Urinary bladder (tissue), 4 donors: Measurements from ENCODE around the gene GAL3ST2. TPM values are rescaled to one million over a fixed set of nuclear protein-coding genes. Genes with fewer than 3 reads are reported as not detected.

ENCODE experiments used
- DNase-seq: peaks from one replicate; pipeline ENCODE4 v3.0.0-alpha.2; 2015; ENCODE audit errors: extremely low spot score
- H3K27ac ChIP-seq: one replicate; pipeline ENCODE4 v1.5.1; 2013; ENCODE audit warnings: low read depth, mild to moderate bottlenecking, moderate library complexity
- H3K36me3 ChIP-seq: one replicate; pipeline ENCODE4 v1.6.1; 2013; ENCODE audit warnings: mild to moderate bottlenecking, moderate library complexity; ENCODE audit not compliant: insufficient read depth
- H3K4me1 ChIP-seq: one replicate; pipeline ENCODE4 v1.6.1; 2013; ENCODE audit warnings: mild to moderate bottlenecking, moderate library complexity; ENCODE audit not compliant: insufficient read depth
- H3K4me3 ChIP-seq: one replicate; pipeline ENCODE4 v1.5.1; 2013; ENCODE audit warnings: low read depth, low read length
- WGBS: extraction: QIAGEN DNeasy Blood & Tissue Kit; methylation state at CpG from one replicate; pipeline ENCODE4 v1.1.7; 2013; 5-methylcytosine and 5-hydroxymethylcytosine counted together
- polyA plus RNA-seq: library from polyadenylated mRNA; stranded (reverse); fragments of 200-250 nt; gene quantifications from one replicate; pipeline ENCODE4 v1.2.3, GENCODE V29; 2013
- total RNA-seq: library from RNA; depleted of rRNA; stranded (reverse); fragments of >200 nt; gene quantifications from one replicate; pipeline ENCODE4 v1.2.3, GENCODE V29; 2014
- donor health status: healthy with polysubstance abuse.
- donor health status: healthy.

Gene GAL3ST2
- total and polyA plus RNA-seq, 2 donors = not detected

- H3K4me1 ChIP-seq = peaks cover 3% of the 10 kb centered on the region
- DNase-seq = no peak
Observed at GRCh38 chr2:241808051-241808720, 31.6 kb downstream of the GAL3ST2 start.

DNA sequence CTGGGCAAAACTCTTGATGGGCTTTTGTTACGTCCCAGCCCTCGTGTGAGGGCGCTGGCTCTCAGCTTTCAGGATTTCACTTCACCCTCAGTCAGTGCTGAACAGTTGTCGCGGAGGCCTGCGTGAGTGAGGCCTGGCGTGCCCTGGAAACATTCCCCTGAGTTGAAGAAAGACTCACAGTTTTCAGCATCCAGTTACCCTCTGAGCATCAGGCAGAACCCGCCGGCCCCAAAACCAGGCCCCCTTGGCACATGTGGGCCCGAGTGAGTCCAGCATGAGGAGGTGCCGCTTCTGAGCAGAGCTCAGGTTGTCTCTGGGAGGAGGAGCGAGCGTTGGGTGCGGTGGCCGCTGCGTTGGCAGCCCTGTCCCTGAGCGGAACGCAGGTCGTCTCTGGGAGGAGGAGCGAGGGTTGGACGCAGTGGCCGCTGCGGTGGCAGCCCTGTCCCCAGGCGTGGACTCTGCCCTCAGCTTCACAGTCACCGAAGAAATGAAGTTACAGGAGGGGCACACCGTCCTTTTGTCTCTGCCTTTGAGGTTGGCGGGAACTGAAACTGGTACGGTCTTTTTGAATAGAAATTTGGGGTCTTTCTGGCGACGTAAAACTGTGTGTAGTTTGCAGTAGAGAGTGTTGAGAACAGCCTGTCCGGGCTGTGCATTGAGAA is 32.2 kb downstream of the GAL3ST2 start, which contains the start of gene NEU4:
Gene NEU4 (plus strand): TSS at position 473 of the 662 bp plus-strand sequence. CDS start 5,292 bp downstream, outside the sequence.
- Histone ChIP-seq H3K4me1 (peaks cover 1% of the 10 kb centered on the region), H3K27ac (no peak within 1 kb of the TSS), H3K36me3 (no peaks in the 10 kb centered on the region), H3K4me3 (no peak within 1 kb of the TSS)
- no peak for DNase-seq
- WGBS = 89% methylated on average over 31 of the region's 31 CpGs

More at GRCh38 chr2:241808051-241808720, 31.6 kb downstream of the GAL3ST2 start:
- WGBS = 76% methylated on average over 17 of the region's 17 CpGs
- Histone ChIP-seq H3K36me3 (no peaks in the 10 kb centered on the region), H3K4me3 (no peak overlapping the region), H3K27ac (no peak overlapping the region)

GRCh38 chr2:241809383-241810306 is 33.0 kb downstream of the GAL3ST2 start:
- no peaks in the 10 kb centered on the region for H3K36me3 ChIP-seq
- WGBS = 76% methylated on average over 29 of the region's 29 CpGs
- no peak overlapping the region for H3K4me3 ChIP-seq
- no peaks in the 10 kb centered on the region for H3K4me1 ChIP-seq
- DNase-seq = no peak
- no peak overlapping the region for H3K27ac ChIP-seq

GRCh38 chr2:241810307-241811200 is 33.9 kb downstream of the GAL3ST2 start:
- H3K4me3 ChIP-seq = no peak overlapping the region
- no peaks in the 10 kb centered on the region for H3K4me1 ChIP-seq
- DNase-seq = no peak
- no peaks in the 10 kb centered on the region for H3K36me3 ChIP-seq
- 74% methylated on average over 28 of the region's 28 CpGs for WGBS
- no peak overlapping the region for H3K27ac ChIP-seq

GRCh38 chr2:241811201-241811951 is 34.8 kb downstream of the GAL3ST2 start:
- Histone ChIP-seq H3K27ac (no peak overlapping the region), H3K4me3 (no peak overlapping the region), H3K4me1 (no peaks in the 10 kb centered on the region), H3K36me3 (no peaks in the 10 kb centered on the region)
- DNase-seq = no peak
- WGBS = 80% methylated on average over 27 of the region's 27 CpGs

- WGBS = 77% methylated on average over 20 of the region's 20 CpGs
- H3K4me1 ChIP-seq = no peaks in the 10 kb centered on the region
- H3K36me3 ChIP-seq = no peaks in the 10 kb centered on the region
- no peak overlapping the region for H3K27ac ChIP-seq
- DNase-seq = no peak
- H3K4me3 ChIP-seq = no peak overlapping the region
Observed at GRCh38 chr2:241811952-241812729, 35.5 kb downstream of the GAL3ST2 start.

DNA sequence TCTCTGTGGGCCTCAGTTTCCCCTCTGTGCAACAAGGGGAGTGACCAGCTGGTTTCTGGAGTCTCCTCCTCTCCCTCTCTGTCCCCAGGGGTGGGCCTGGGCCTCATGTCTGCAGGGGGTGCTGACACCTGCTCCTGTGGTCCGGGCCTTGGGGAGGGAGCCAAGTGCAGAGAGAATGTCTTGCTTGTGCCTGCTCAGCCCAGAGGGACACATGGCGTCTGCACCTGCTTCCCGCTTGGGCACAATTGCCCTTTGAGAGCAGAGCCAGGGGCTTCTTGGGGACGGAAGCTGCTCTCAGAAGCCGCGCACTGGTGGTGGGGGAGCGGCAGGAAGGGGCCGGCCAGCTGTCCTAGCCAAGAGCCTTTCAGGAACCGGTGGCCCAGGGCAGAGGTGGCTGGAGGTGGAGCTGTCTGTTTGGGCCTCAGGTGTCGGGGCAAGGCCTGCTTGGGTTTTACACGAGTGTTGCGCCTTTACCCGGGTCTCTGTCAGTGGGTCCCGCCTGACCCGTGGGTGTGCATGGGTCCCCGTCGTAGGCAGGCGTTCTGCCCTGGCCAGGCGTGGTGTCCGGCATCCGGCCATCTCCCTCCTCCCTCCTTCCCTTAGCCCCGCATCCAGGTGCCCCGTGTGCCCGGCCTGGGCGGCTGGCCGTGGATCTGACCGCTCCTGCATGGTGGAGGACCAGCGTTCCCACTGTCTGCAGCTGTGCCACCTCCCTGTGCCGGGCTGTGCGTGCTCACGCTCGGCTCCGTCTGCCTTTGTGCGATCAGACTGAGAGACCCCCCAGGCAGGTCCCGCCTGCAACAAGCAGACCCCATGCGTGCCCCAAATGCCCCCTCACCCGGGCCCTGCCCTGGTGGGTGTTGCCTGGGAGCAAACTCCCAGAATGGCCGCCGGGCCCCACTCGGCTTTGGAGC is 36.4 kb downstream of the GAL3ST2 start:
- Histone ChIP-seq H3K27ac (no peak overlapping the region), H3K36me3 (no peaks in the 10 kb centered on the region), H3K4me1 (no peaks in the 10 kb centered on the region), H3K4me3 (no peak overlapping the region)
- 84% methylated on average over 40 of the region's 40 CpGs for WGBS
- no peak for DNase-seq

DNA sequence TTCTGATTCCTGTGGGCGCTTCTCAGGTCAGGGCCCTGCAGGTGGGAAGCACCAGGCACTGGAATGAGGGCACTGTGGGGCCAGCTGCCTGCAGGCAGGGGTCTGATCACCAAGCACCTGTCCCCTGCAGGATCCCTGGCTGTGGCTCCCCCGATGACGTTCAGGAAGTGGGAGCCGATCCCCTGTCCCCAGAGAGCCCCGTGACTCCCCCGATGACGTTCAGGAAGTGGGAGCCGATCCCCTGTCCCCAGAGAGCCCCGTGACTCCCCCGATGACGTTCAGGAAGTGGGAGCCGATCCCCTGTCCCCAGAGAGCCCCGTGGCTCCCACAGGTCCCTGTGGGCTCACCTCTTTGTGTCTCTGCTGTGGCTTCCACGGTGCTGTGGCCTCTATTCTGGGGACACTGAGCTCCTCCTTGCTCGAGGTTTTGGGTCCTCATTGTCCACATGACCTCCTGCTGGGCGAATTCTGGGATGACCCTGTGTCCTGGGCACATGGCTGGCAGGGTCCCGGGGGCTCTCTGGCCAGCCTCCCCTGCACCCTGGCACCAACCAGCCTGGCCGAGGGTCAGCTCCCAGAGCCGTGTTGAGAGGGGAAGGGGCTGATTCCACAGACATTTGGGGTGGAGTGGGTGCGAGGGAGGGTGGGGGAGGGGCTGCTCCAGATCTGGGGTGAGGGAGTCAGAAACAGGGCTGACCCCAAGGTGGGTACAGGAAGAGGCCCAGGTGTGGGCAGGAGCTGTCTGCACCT is 37.2 kb downstream of the GAL3ST2 start:
- H3K4me3 ChIP-seq = no peak overlapping the region
- no peak overlapping the region for H3K27ac ChIP-seq
- no peak for DNase-seq
- 60% methylated on average over 20 of the region's 20 CpGs for WGBS
- H3K4me1 ChIP-seq = no peaks in the 10 kb centered on the region
- H3K36me3 ChIP-seq = no peaks in the 10 kb centered on the region

GRCh38 chr2:241814393-241814642 is 37.7 kb downstream of the GAL3ST2 start:
- H3K4me1 ChIP-seq = no peaks in the 10 kb centered on the region
- no peak overlapping the region for H3K4me3 ChIP-seq
- no peak for DNase-seq
- no peak overlapping the region for H3K27ac ChIP-seq
- no peaks in the 10 kb centered on the region for H3K36me3 ChIP-seq
- WGBS = 85% methylated on average over 17 of the region's 17 CpGs

GRCh38 chr2:241814643-241815476 is 38.2 kb downstream of the GAL3ST2 start:
- H3K4me1 ChIP-seq = no peaks in the 10 kb centered on the region
- no peaks in the 10 kb centered on the region for H3K36me3 ChIP-seq
- H3K27ac ChIP-seq = no peak overlapping the region
- 84% methylated on average over 52 of the region's 52 CpGs for WGBS
- no peak overlapping the region for H3K4me3 ChIP-seq
- no peak for DNase-seq
